Left colon (tissue), 2 donors: Measurements from ENCODE around the gene SEH1L. TPM values are rescaled to one million over a fixed set of nuclear protein-coding genes. Genes with fewer than 3 reads are reported as not detected.

Experiments
- ATAC-seq: fragments of 200-7000 bp; cut with Tn5 transposase; one replicate; pipeline ENCODE4 v1.9.1; 2020; ENCODE audit warnings: mild to moderate bottlenecking, moderate library complexity
- DNase-seq, 2 donors: peaks; one replicate each; pipeline ENCODE4 v3.0.0-alpha.2; 2020
- intact Hi-C, 2 donors: fragments of 100-400 bp; cut with DNase I in 1 of 2; cut with micrococcal nuclease in 1 of 2; formaldehyde crosslinking; loops; one replicate each; pipeline versions ENCODE4 v1.11.2 to v1.14.0; 2022; cut with DNase I, micrococcal nuclease
- total RNA-seq, 2 donors: library from RNA; stranded (reverse); fragmentation: NEBNext Ultra II Directional; extraction: Animal tissue kit (Norgen Biotek cat#: 25700); gene quantifications; one replicate each; pipeline ENCODE4 v1.2.1, GENCODE V29; 2021
- donor health status: DM: no; HTN: no; CAD: no.
- donor health status: DM: yes; HTN: yes; CAD: no.

Gene SEH1L
- total RNA-seq, 2 donors from 2014 or later = 31.3 to 44.1 TPM

GRCh38 chr18:13017247-13017875, 69.5 kb downstream of the SEH1L start:
- intact Hi-C loops = loop anchor here in 1 of 2 donors (10.0 kb wide), 1 partner anchor 77 kb away; no protein-coding TSS in a partner anchor
- ATAC-seq (no peak), DNase-seq (no peak)

DNA sequence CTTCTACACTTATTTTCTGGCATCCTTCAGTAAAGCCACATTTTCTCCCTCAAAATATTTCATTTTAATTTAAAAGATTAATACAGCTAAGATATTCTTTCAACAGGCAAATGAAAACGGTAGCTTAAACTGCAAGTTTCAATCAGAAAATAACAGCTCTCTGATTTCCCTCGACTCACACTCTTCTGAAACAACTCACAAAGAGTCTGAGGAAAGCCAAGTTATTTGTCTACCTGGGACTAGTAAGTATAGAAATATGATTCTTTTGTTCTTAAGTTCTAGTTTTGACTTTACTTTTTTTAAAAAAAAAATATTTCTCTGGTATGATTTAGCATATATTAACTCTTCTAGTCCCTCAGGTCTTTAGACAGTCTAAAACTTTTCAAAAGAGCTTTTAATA, 70.6 kb downstream of the SEH1L start:
- no peak for DNase-seq
- intact Hi-C loops = loop anchor here in 1 of 2 donors (10.0 kb wide), 1 partner anchor 76 kb away; no protein-coding TSS in a partner anchor
- no peak for ATAC-seq

DNA sequence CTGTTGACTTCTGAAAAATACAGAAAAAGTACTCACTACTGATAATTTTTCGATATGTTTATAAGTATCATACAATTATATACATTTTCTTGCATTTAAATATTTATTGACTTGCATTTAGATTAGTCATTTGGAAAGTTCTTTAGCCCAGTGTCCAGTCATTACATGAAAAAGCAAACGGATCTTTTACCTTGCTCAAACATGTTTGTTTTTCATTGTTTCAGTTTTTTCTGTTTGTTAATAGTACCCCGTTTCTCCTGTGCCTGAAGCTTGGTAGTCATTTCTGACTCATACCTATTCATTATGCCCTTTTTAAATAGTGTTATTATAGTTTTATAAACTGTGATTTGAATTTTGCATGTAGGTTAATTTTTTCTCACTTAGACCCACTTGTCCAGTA, 71.5 kb downstream of the SEH1L start:
- no peak for ATAC-seq
- DNase-seq = no peak
- intact Hi-C loops = loop anchor here in 1 of 2 donors (10.0 kb wide), 1 partner anchor 76 kb away; no protein-coding TSS in a partner anchor

DNA sequence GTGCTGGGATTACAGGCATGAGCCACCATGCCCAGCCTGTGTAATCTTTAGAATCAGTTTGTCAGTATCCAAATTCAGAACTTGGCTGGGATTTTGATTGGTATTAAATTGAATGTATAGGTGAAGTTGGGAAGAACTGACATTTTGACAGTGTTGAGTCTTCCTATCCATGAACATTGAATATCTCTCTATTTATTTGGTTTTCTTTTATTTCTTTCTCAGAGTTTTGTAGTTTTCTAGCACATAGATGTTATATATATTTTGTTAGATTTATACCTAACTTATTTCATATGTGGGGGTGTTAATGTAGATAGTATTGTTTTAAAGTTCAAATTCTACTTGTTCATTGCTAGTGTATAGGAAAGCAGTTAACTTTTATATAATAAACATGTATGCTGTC, 74.8 kb downstream of the SEH1L start:
- ATAC-seq = no peak
- no peak for DNase-seq
- intact Hi-C loops = no loop called here

DNA sequence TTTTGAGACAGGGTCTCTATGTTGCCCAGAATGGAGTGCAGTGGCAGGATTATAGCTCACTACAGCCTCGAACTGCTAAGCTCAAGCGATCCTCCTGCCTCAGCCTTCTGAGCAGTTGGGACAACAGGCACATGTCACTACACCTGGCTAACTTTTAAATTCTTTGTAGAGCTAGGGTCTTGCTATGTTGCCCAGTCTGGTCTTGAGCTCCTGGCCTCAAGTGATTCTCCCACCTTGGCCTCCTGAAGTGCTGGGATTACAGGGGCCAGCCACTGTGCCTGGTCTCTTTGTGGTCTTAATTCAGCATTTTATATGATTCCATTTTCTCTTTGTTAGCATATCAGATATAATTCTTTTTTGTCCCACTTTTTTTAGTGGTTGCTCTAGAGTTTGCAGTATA, 77.4 kb downstream of the SEH1L start:
- no peak for ATAC-seq
- DNase-seq = no peak
- intact Hi-C loops = no loop called here

DNA sequence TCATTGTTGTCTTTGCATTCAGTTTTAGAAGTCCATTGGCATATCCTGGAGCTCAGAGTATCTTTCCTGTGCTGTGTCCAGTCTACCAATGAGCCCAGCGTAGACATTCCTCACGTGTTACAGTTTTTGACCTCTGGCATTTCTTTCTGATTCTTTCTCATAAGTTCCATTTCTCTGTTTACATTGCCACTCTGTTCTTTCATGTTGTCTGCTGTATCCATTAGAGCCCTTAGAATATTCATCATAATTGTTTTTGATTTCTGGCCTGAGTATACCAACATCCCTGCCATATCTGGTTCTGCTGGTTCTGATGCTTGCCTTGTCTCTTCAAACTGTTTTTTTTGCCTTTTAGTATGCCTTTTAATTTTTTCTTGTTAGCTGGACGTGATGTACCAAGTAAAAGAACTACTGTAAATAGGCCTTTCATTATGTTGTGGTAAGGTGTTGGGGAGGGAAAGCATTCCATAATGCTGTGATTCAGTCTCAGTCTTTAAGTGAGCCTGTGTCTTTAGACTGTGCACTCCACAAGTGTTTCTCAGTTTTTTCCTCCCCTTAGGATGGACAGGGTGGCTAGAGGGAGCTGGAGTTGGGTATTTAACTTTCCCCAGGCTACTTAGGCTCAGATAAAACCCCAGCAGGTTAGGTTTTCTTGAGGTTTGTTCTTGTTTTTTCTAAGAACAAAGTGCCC, 78.9 kb downstream of the SEH1L start:
- intact Hi-C loops = no loop called here
- ATAC-seq = no peak
- no peak for DNase-seq

GRCh38 chr18:13028869-13029268, 81.1 kb downstream of the SEH1L start:
- intact Hi-C loops = no loop called here
- DNase-seq (no peak), ATAC-seq (no peak)

DNA sequence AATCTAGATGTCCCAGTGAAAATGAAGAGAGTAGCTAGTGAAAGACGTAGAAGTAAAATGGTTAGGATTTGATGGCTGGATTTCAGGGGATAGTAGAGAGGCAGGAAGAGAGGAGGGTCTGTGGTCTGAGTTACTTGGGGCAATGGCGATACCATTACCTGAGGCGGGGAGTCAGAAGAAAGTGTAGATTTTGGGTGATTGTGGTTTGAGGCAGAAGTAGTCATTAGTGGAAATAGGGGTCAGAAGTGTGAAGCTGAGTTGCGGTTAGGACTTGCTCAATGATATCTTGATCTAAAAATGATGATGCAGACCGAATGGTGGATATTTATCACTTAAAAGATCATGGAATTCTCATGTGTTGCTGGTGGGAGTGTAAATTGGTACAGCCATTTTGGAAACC, 84.4 kb downstream of the SEH1L start:
- DNase-seq = no peak
- no peak for ATAC-seq
- intact Hi-C loops = no loop called here

- no peak for ATAC-seq
- no peak for DNase-seq
- intact Hi-C loops = no loop called here
Observed at GRCh38 chr18:13035249-13035914, 87.6 kb downstream of the SEH1L start.

DNA sequence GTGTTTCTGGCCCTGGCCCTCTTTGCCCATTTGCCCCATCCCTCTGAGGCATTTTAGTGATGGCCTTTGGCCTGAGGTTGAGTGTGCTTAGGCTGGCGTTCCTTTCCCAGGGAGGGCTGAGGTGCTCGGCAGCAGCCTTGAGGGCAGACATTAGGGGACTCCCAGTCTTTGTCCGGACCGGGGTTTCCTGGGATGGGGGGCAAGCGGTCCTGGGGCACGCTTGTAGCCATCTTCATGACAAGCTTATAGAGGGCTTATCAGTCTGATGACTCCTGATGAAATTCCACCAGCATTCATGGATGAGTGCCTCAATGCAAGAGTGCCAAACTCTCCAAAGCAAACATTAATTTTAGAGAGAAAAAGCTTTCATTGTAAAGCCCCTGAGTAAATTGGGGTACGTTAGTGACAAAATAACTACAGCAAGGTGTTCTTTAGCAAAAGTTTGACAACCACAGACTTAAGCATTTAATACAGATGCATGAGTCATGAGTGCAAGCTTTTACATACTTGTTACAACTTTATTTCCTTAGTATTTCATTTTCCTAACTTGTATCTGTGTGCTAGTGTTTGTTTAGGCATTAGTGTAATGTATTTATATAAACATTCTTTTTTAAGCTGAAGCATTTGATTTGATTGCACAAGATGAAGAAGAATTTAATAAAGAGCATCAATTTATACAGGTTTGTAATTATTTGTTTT, 89.0 kb downstream of the SEH1L start:
- ATAC-seq = no peak
- intact Hi-C loops = no loop called here
- DNase-seq = no peak

Other genes with a start within 250 kb of the SEH1L start
- gene CEP76, start 245.3 kb upstream of the SEH1L start, total RNA-seq = 1 to 10 TPM; 4.9 to 5.3 TPM
- gene PSMG2, start 245.0 kb upstream of the SEH1L start, total RNA-seq = 10 to 100 TPM; 56.7 to 69.9 TPM
- 10 to 100 TPM; 34.0 to 35.4 TPM for gene PTPN2, start 63.8 kb upstream of the SEH1L start, total RNA-seq
- gene CEP192, start 43.4 kb downstream of the SEH1L start, total RNA-seq = 10 to 100 TPM; 24.7 to 27.6 TPM